Measurements from ENCODE around the gene CAMK2N2.

CAMK2N2 gene

GRCh38 chr3:184261270-184261853 is at the start of gene CAMK2N2:
Gene CAMK2N2 (minus strand): TSS chr3:184261553. CDS start chr3:184261285, 268 bp downstream.
- peak; percentile 95 for DNase-seq (ENCODE audit: low spot score)

DNA sequence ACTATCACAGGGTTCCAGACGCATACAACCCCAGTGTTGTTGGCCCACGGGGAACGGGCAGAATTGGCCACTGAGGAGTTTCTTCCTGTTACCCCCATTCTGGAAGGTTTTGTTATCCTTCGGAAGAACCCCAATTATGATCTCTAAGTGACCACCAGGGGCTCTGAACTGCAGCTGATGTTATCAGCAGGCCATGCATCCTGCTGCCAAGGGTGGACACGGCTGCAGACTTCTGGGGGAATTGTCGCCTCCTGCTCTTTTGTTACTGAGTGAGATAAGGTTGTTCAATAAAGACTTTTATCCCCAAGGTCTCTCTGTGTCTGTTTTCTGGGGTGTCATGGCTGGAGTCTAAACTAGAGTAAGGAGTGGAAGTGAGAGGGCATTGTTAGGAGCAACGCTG is 47.4 kb upstream of the CAMK2N2 start:
- DNase-seq (ENCODE audit: low spot score) = no peak

GRCh38 chr3:184307915-184308314 is 46.6 kb upstream of the CAMK2N2 start:
- DNase-seq (ENCODE audit: low spot score) = no peak

GRCh38 chr3:184306341-184306972 is 45.1 kb upstream of the CAMK2N2 start:
- DNase-seq (ENCODE audit: low spot score) = no peak

GRCh38 chr3:184305577-184305976 is 44.2 kb upstream of the CAMK2N2 start:
- DNase-seq (ENCODE audit: low spot score) = no peak

DNA sequence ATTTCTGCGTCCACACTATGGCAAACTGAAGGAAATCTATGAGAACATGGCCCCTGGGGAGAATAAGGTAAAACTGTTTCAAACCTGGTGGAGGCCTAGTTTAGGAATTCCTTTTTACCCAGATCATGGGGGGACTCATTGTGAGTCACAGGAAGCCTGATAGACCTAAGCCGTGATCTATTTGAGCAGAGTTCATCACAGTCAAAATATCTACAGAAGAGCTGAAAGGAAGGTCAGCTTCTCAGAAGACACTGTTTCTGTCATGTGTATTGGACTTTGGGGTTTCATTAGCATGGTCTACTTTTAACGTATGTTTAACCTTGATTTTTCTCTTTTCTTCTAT is 39.0 kb upstream of the CAMK2N2 start:
- no peak for DNase-seq (ENCODE audit: low spot score)

- DNase-seq (ENCODE audit: low spot score) = no peak
Measured at GRCh38 chr3:184299488-184300377, 38.4 kb upstream of the CAMK2N2 start.

DNA sequence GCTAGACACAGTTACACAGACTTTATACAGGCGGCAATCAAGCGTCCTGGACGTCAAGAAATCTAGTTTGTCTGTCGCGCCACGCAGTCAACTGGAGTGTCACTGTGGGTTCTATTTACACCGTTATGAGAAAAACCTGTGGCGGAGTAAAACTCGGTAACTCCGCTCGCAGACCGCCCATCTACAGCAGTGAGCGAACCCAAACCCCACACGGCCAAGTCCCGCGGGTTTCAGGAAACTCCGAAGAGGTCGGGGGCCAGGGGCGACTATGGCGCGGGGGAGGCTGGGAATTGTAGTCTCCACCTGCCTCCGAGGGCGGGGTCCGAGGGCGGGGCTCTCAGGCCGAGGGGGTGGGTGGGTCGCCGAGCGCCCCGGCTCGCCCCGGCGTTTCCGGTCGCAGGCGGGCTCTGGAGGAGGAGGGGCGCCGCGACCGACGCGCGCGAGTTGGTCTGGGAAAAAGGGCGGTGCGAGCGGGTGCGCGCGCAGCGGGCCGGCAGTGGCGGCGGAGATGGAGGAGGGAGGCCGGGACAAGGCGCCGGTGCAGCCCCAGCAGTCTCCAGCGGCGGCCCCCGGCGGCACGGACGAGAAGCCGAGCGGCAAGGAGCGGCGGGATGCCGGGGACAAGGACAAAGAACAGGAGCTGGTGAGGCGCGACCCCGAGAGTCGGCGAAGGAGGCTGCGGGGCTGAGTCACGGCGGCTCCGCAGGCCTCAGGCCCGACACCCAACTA is 37.6 kb upstream of the CAMK2N2 start, which contains the start of gene PSMD2:
Gene PSMD2 (plus strand): TSS at position 483 of the 729 bp plus-strand sequence. CDS start 26 bp downstream, at position 509.
- DNase-seq (ENCODE audit: low spot score) = peak; percentile 86

GRCh38 chr3:184296616-184297015 is 35.3 kb upstream of the CAMK2N2 start:
- DNase-seq (ENCODE audit: low spot score) = no peak

- DNase-seq (ENCODE audit: low spot score) = no peak
Measured at GRCh38 chr3:184295771-184296170, 34.4 kb upstream of the CAMK2N2 start.

GRCh38 chr3:184291738-184292445 is 30.5 kb upstream of the CAMK2N2 start:
- no peak for DNase-seq (ENCODE audit: low spot score)

DNA sequence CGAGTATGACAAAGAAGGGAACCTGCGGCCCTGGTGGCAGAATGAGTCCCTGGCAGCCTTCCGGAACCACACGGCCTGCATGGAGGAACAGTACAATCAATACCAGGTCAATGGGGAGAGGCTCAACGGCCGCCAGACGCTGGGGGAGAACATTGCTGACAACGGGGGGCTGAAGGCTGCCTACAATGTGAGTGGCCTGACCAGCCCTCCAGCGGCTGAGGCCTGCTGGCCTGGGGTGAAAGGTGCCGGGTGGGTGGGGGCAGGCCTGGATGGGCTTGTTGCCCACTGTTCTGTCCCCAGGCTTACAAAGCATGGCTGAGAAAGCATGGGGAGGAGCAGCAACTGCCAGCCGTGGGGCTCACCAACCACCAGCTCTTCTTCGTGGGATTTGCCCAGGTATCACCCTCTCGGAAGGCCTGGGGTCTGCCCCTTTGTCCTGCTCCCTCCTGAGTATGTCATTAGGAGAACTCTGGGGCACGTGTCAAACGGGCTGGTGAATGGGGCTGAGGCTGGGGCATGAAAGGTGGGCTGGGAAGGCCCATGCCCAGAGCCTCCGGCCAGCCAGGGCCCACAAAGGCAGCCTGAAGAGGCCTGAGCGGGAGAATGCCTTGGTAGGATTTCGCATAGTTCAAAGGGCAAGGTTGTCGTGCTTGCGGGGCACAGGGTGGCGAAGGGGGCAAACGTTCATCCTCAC is 29.8 kb upstream of the CAMK2N2 start:
- DNase-seq (ENCODE audit: low spot score) = no peak

DNA sequence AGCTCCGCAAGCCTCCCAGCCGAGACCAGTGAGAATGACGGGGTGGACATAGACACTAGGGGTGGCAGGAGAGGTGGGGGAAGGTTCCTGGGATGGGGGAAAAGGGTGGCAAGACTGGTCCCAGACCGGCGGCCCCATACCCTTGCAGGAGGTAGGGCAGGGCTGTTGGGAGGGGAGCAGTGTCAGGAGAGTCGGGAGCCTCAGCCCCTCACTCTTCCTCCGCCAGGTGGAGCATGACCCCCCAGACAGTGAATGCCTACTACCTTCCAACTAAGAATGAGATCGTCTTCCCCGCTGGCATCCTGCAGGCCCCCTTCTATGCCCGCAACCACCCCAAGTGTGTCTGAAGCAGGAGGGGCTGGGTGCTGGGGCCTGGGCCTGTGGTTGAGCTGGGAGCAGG is 29.0 kb upstream of the CAMK2N2 start:
- DNase-seq (ENCODE audit: low spot score) = no peak

- peak; percentile 83 for DNase-seq (ENCODE audit: low spot score)
Measured at GRCh38 chr3:184289426-184289938, 28.1 kb upstream of the CAMK2N2 start.

GRCh38 chr3:184284696-184285095 is 23.3 kb upstream of the CAMK2N2 start:
- DNase-seq (ENCODE audit: low spot score) = peak; percentile 83

DNA sequence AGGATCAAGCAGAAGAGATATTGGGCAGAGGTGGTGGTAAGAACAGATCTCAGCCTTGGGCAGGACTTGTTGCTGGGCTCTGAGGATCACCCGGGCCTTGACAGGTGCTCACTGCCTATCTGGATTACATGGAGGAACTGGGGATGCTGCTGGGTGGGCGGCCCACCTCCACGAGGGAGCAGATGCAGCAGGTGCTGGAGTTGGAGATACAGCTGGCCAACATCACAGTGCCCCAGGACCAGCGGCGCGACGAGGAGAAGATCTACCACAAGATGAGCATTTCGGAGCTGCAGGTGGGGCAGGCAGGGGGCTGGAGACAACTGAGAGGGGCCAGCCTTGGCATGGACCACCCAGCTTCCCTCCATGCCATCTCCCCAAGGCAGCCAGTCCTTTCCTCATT is 22.3 kb upstream of the CAMK2N2 start:
- DNase-seq (ENCODE audit: low spot score) = no peak

DNA sequence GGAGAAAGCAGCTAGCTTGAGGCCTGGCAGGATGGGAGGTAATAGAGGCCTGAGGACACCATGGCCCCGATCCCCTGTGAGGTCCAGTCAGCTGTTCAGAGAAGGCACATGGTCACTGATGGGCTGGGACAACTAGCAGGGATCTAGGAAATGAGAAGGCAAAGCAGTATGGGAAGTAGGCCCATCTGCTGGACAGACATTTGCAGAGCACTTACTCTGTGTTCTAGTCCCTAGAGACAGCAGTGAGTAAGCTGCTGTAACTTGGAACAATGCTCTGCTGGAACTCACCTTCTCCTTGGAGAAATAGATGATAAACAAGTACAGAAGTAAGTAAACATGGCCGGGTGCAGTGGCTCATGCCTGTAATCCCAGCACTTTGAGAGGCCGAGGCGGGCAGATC is 21.6 kb upstream of the CAMK2N2 start:
- no peak for DNase-seq (ENCODE audit: low spot score)

DNA sequence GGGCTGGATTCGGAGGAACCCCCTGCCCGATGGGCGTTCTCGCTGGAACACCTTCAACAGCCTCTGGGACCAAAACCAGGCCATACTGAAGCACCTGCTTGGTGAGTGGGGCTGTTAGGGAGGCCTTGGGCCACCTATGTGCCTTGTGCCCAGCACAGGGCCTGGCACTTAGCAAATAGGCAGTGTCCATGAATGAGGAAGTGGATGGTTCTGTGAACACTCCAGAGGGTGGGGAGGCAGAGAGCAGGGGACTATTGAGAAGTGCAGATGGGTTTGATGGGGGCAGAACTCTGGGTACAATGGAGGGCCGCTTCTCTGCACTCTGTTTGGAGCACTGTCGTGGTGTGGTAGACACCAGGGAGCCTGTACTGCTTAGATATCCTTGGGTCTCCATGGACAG is 16.0 kb upstream of the CAMK2N2 start:
- no peak for DNase-seq (ENCODE audit: low spot score)

GRCh38 chr3:184275961-184276910 is 14.9 kb upstream of the CAMK2N2 start, which contains the start of gene ECE2:
Gene ECE2 (plus strand): TSS chr3:184276022. CDS start chr3:184276154, 132 bp downstream.
- no peak for DNase-seq (ENCODE audit: low spot score)

DNA sequence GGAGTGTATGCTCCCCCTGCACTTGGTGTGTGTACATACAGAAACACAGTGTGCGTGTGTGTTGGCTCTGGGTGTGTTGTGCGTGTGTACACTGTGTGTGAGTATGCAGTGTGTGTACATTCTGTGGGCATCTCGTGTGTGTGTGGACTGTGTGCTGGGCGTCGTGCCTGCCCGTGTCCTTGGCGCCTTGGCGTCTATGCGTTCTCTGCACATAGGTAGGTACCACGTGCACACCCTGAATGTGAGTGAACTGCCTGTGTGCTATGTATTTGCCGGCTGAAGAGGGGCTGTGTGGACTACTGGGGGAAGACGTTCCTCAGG is 14.0 kb upstream of the CAMK2N2 start:
- DNase-seq (ENCODE audit: low spot score) = no peak

Measured in HuH-7.5 (cell line).